WTC11 (cell line): ENCODE measurements around the gene BLTP1. TPM values are rescaled to one million over a fixed set of nuclear protein-coding genes. Genes with fewer than 3 reads are reported as not detected.

Source experiments
- ATAC-seq: fragments of 200-7000 bp; cut with Tn5 transposase; 2 replicates; pipeline ENCODE4 v1.10.0; 2021; ENCODE audit warnings: mild to moderate bottlenecking, moderate library complexity
- CTCF ChIA-PET: fragments of 300-600 bp; sonication (Branson Sonifier 250); formaldehyde crosslinking; loops from one replicate; lab custom pipeline; 2021; ENCODE audit warnings: antibody characterized with exemption; lab: Charles Lee
- POLR2A ChIA-PET: fragments of 350-600 bp; sonication (Branson Sonifier 250); formaldehyde crosslinking; loops from one replicate; lab custom pipeline; 2021; ENCODE audit warnings: antibody characterized with exemption; lab: Charles Lee
- DNase-seq: peaks from one replicate; pipeline ENCODE4 v3.0.0; 2021; ENCODE audit warnings: low spot score
- H3K27ac Mint-ChIP-seq: 2 replicates; pipeline ENCODE4 v1.8.0; 2021; ENCODE audit warnings: mixed read lengths
- H3K27me3 Mint-ChIP-seq: 2 replicates; pipeline ENCODE4 v1.8.0; 2021; ENCODE audit warnings: low read depth, mild to moderate bottlenecking, moderate library complexity, mixed read lengths
- H3K36me3 Mint-ChIP-seq: 2 replicates; pipeline ENCODE4 v1.8.0; 2021; ENCODE audit warnings: mixed read lengths
- H3K4me1 Mint-ChIP-seq: 2 replicates; pipeline ENCODE4 v1.8.0; 2022; ENCODE audit warnings: mixed read lengths
- H3K4me3 Mint-ChIP-seq: 2 replicates; pipeline ENCODE4 v1.8.0; 2021; ENCODE audit warnings: mild to moderate bottlenecking, moderate library complexity, mixed read lengths
- H3K9me3 Mint-ChIP-seq: 2 replicates; pipeline ENCODE4 v1.8.0; 2021; ENCODE audit warnings: mixed read lengths
- ATF6 ChIP-seq: sonication (generic); formaldehyde crosslinking; IDR thresholded peaks from 2 replicates; pipeline ENCODE4 v1.8.1; 2023; ENCODE audit warnings: mild to moderate bottlenecking, missing genetic modification reagents
- CBFB ChIP-seq: sonication (generic); formaldehyde crosslinking; IDR thresholded peaks from 2 replicates; pipeline ENCODE4 v1.8.1; 2022; ENCODE audit warnings: mild to moderate bottlenecking, low read depth, missing genetic modification reagents
- CTCF ChIP-seq: fragments of 200-600 bp; IDR thresholded peaks from 2 replicates; pipeline ENCODE4 v1.8.0; 2022; ENCODE audit warnings: antibody characterized with exemption
- E2F4 ChIP-seq: sonication (generic); formaldehyde crosslinking; IDR thresholded peaks from 2 replicates; pipeline ENCODE4 v1.8.1; 2022; ENCODE audit warnings: low read depth, mild to moderate bottlenecking, moderate library complexity, missing genetic modification reagents, borderline replicate concordance
- ESRRA ChIP-seq: sonication (generic); formaldehyde crosslinking; IDR thresholded peaks from 2 replicates; pipeline ENCODE4 v1.8.1; 2022; ENCODE audit warnings: mild to moderate bottlenecking, missing genetic modification reagents, borderline replicate concordance
- FOXK1 ChIP-seq: sonication (generic); formaldehyde crosslinking; IDR thresholded peaks from 2 replicates; pipeline ENCODE4 v1.8.0; 2022; ENCODE audit warnings: mild to moderate bottlenecking, moderate library complexity, missing genetic modification reagents
- GRHL2 ChIP-seq: fragments of 250-450 bp; sonication (Bioruptor Pico); IDR thresholded peaks from 2 replicates; pipeline ENCODE4 v1.8.0; 2022; ENCODE audit warnings: mild to moderate bottlenecking, moderate library complexity; ENCODE audit not compliant: insufficient replicate concordance, severe bottlenecking
- HMGA2 ChIP-seq: fragments of 250-450 bp; sonication (Bioruptor Pico); IDR thresholded peaks from 2 replicates; pipeline ENCODE4 v1.4.0; 2021; ENCODE audit warnings: mild to moderate bottlenecking, moderate library complexity
- JUN ChIP-seq: sonication (generic); formaldehyde crosslinking; IDR thresholded peaks from 2 replicates; pipeline ENCODE4 v1.8.0; 2023; ENCODE audit warnings: mild to moderate bottlenecking, missing genetic modification reagents
- NR2C2 ChIP-seq: sonication (generic); formaldehyde crosslinking; IDR thresholded peaks from 2 replicates; pipeline ENCODE4 v1.8.0; 2022; ENCODE audit warnings: mild to moderate bottlenecking, missing genetic modification reagents
- PRDM15 ChIP-seq: sonication (generic); formaldehyde crosslinking; IDR thresholded peaks from 2 replicates; pipeline ENCODE4 v1.8.0; 2022; ENCODE audit warnings: missing genetic modification reagents
- SOX15 ChIP-seq: fragments of 250-450 bp; sonication (Bioruptor Pico); IDR thresholded peaks from 2 replicates; pipeline ENCODE4 v1.9.0; 2021; ENCODE audit warnings: mild to moderate bottlenecking
- SP1 ChIP-seq: sonication (generic); formaldehyde crosslinking; conservative IDR thresholded peaks from 2 replicates; pipeline ENCODE4 v1.8.1; 2022; ENCODE audit warnings: missing genetic modification reagents
- USF1 ChIP-seq: sonication (generic); formaldehyde crosslinking; IDR thresholded peaks from 2 replicates; pipeline ENCODE4 v1.8.0; 2022; ENCODE audit warnings: mild to moderate bottlenecking, missing genetic modification reagents
- ZBTB43 ChIP-seq: sonication (generic); formaldehyde crosslinking; IDR thresholded peaks from 2 replicates; pipeline ENCODE4 v1.8.1; 2023; ENCODE audit warnings: mild to moderate bottlenecking, missing genetic modification reagents
- ZNF121 ChIP-seq: sonication (generic); formaldehyde crosslinking; IDR thresholded peaks from 2 replicates; pipeline ENCODE4 v1.8.0; 2023; ENCODE audit warnings: missing genetic modification reagents
- ZNF416 ChIP-seq: fragments of 250-450 bp; sonication (Bioruptor Pico); IDR thresholded peaks from 2 replicates; pipeline ENCODE4 v1.9.0; 2021; ENCODE audit warnings: mild to moderate bottlenecking, inconsistent platforms
- ZNF423 ChIP-seq: fragments of 250-450 bp; sonication (Bioruptor Pico); IDR thresholded peaks from 2 replicates; pipeline ENCODE4 v2.1.2; 2022; ENCODE audit warnings: mild to moderate bottlenecking, moderate library complexity
- ZNF671 ChIP-seq: fragments of 250-450 bp; sonication (Bioruptor Pico); IDR thresholded peaks from 2 replicates; pipeline ENCODE4 v1.8.0; 2021; ENCODE audit warnings: mild to moderate bottlenecking
- total RNA-seq: library from RNA; stranded (reverse); gene quantifications from 3 replicates; pipeline ENCODE4 v1.2.3, GENCODE V29; 2021

Gene BLTP1
- total RNA-seq, 1 experiment from 2014 or later = 32.1 TPM

- TF ChIP-seq CTCF (no peak), ZNF423 (CRISPR knock-in tag) (no peak), ZNF121 (CRISPR knock-in tag) (no peak)
Observed at GRCh38 chr4:122140834-122141233, 11.3 kb upstream of the BLTP1 start (continued).

GRCh38 chr4:122142687-122143086 is 9.4 kb upstream of the BLTP1 start:
- DNase-seq (no peak), ATAC-seq (no peak)
- H3K9me3 Mint-ChIP-seq = no peaks in the 10 kb centered on the region
- H3K27me3 Mint-ChIP-seq = peaks cover 6% of the 10 kb centered on the region
- POLR2A ChIA-PET = no interaction called here
- H3K4me1 Mint-ChIP-seq = no peaks in the 10 kb centered on the region
- TF ChIP-seq JUN (CRISPR knock-in tag) = no peak
- TF ChIP-seq USF1 (CRISPR knock-in tag) = no peak
- TF ChIP-seq GRHL2 (CRISPR knock-in tag) = no peak
- no peak for TF ChIP-seq ATF6 (CRISPR knock-in tag)
- no peak for TF ChIP-seq NR2C2 (CRISPR knock-in tag)
- TF ChIP-seq CBFB (CRISPR knock-in tag) = no peak
- no peak for TF ChIP-seq SP1 (CRISPR knock-in tag)
- TF ChIP-seq ZNF671 = no peak
- TF ChIP-seq ESRRA (CRISPR knock-in tag) = no peak
- TF ChIP-seq ZNF416 (CRISPR knock-in tag) = no peak
- no peak for TF ChIP-seq PRDM15 (CRISPR knock-in tag)
- no peak for TF ChIP-seq E2F4 (CRISPR knock-in tag)
- no peak for TF ChIP-seq FOXK1 (CRISPR knock-in tag)
- no peak for TF ChIP-seq ZBTB43 (CRISPR knock-in tag)
- TF ChIP-seq SOX15 (CRISPR knock-in tag) = no peak
- TF ChIP-seq HMGA2 = no peak
- H3K36me3 Mint-ChIP-seq = no peaks in the 10 kb centered on the region
- no peak overlapping the region for H3K27ac Mint-ChIP-seq
- no peak overlapping the region for H3K4me3 Mint-ChIP-seq
- CTCF ChIA-PET = no interaction called here
